ENCODE measurements around the gene ALKBH1. TPM values are rescaled to one million over a fixed set of nuclear protein-coding genes. Genes with fewer than 3 reads are reported as not detected.

The ALKBH1 gene
- total and polyA plus RNA-seq, 7 donors = 7.7 to 17.6 (median 9.8) TPM

- WGBS, 3 donors = 40 to 55% (median 49%) methylated on average over 11 of the region's 11 CpGs
- Histone ChIP-seq H3K4me1 (no peaks in the 10 kb centered on the region), H3K9me3 (no peaks in the 10 kb centered on the region), H3K27me3 (ENCODE audit: insufficient read depth in 3 of 3, low read length in 2 of 3) (no peaks in the 10 kb centered on the region), H3K36me3 (ENCODE audit: insufficient read depth in 1 of 2, low read depth in 1 of 2) (no peaks in the 10 kb centered on the region), H3K4me3 (no peak overlapping the region), H3K27ac (no peak overlapping the region)
- DNase-seq = no peak
- no peak for TF ChIP-seq CTCF (IDR thresholded peaks at IDR 0.05)
- intact Hi-C loops (cut with DNase I) = loop anchor here in 1 of 2 donors (10.0 kb wide), 1 partner anchor 171 kb away; no protein-coding TSS in a partner anchor
- no peak for ATAC-seq
Measured at GRCh38 chr14:77654001-77654441, 53.8 kb downstream of the ALKBH1 start.

- DNase-seq = no peak
- WGBS, 3 donors = 73 to 83% (median 74%) methylated on average over 3 of the region's 3 CpGs
- H3K27me3 ChIP-seq (ENCODE audit: insufficient read depth in 3 of 3, low read length in 2 of 3) = no peaks in the 10 kb centered on the region
- H3K27ac ChIP-seq = no peak overlapping the region
- no peak for TF ChIP-seq CTCF (IDR thresholded peaks at IDR 0.05)
- H3K4me1 ChIP-seq = no peaks in the 10 kb centered on the region
- H3K9me3 ChIP-seq = no peaks in the 10 kb centered on the region
- intact Hi-C loops (cut with DNase I) = no loop called here
- ATAC-seq = no peak
- H3K36me3 ChIP-seq (ENCODE audit: insufficient read depth in 1 of 2, low read depth in 1 of 2) = no peaks in the 10 kb centered on the region
- no peak overlapping the region for H3K4me3 ChIP-seq
Measured at GRCh38 chr14:77649326-77649725, 58.5 kb downstream of the ALKBH1 start.

GRCh38 chr14:77648520-77649200 is 59.2 kb downstream of the ALKBH1 start:
- 78 to 90% (median 87%) methylated on average over 2 of the region's 2 CpGs for WGBS, 3 donors
- no peak for TF ChIP-seq CTCF (IDR thresholded peaks at IDR 0.05)
- intact Hi-C loops (cut with DNase I) = no loop called here

GRCh38 chr14:77647853-77648252 is 60.0 kb downstream of the ALKBH1 start:
- no peak for TF ChIP-seq CTCF (IDR thresholded peaks at IDR 0.05)
- DNase-seq (no peak), ATAC-seq (no peak)
- Histone ChIP-seq H3K4me3 (no peak overlapping the region), H3K4me1 (no peaks in the 10 kb centered on the region), H3K27me3 (ENCODE audit: insufficient read depth in 3 of 3, low read length in 2 of 3) (no peaks in the 10 kb centered on the region), H3K36me3 (ENCODE audit: insufficient read depth in 1 of 2, low read depth in 1 of 2) (no peaks in the 10 kb centered on the region), H3K9me3 (no peaks in the 10 kb centered on the region), H3K27ac (no peak overlapping the region)
- intact Hi-C loops (cut with DNase I) = no loop called here
- 87 to 91% (median 88%) methylated on average over 2 of the region's 2 CpGs for WGBS, 3 donors

More at GRCh38 chr14:77648520-77649200, 59.2 kb downstream of the ALKBH1 start:
- Histone ChIP-seq H3K9me3 (no peaks in the 10 kb centered on the region), H3K4me1 (no peaks in the 10 kb centered on the region), H3K27me3 (ENCODE audit: insufficient read depth in 3 of 3, low read length in 2 of 3) (no peaks in the 10 kb centered on the region), H3K4me3 (no peak overlapping the region), H3K27ac (no peak overlapping the region), H3K36me3 (ENCODE audit: insufficient read depth in 1 of 2, low read depth in 1 of 2) (no peaks in the 10 kb centered on the region)
- ATAC-seq (no peak), DNase-seq (no peak)

GRCh38 chr14:77646907-77647306 is 60.9 kb downstream of the ALKBH1 start:
- 71 to 75% (median 72%) methylated on average over 4 of the region's 4 CpGs for WGBS, 3 donors
- no peaks in the 10 kb centered on the region for H3K36me3 ChIP-seq (ENCODE audit: insufficient read depth in 1 of 2, low read depth in 1 of 2)
- H3K27me3 ChIP-seq (ENCODE audit: insufficient read depth in 3 of 3, low read length in 2 of 3) = peaks cover 0 to 6% (median 0%) of the 10 kb centered on the region in 3 donors
- H3K27ac ChIP-seq = no peak overlapping the region
- peaks cover 2% of the 10 kb centered on the region for H3K4me1 ChIP-seq
- ATAC-seq = no peak
- intact Hi-C loops (cut with DNase I) = no loop called here
- no peaks in the 10 kb centered on the region for H3K9me3 ChIP-seq
- no peak for TF ChIP-seq CTCF (IDR thresholded peaks at IDR 0.05)
- no peak for DNase-seq
- no peak overlapping the region for H3K4me3 ChIP-seq
